ENCODE data around the gene GAPVD1. TPM values are rescaled to one million over a fixed set of nuclear protein-coding genes. Genes with fewer than 3 reads are reported as not detected.

Gene GAPVD1
- total RNA-seq, 2 experiments from 2014 or later: 29.6 to 44.5 TPM

DNA sequence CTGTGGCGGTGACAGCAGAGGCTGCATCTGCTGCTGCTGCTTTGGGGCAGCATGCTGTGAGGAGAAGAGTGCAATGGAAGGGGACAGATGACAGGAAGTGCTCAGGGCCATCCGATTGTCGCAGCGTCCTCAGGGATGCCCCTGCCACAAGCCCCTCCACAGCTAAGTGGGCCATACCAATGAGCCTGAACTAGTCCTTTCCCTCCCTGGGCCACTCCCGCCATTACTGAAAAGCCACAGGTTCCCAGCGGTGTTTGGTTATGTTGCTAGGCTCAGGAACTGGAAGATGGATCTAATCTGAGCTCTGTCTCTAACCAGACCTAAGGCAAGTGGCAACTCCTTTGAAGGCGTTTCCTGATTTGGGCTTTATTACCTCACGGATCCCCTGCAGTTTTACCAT, 109.2 kb downstream of the GAPVD1 start:
- H3K79me2 ChIP-seq (ENCODE audit: insufficient read depth, low read depth, low read length): no peaks in the 10 kb centered on the region
- no peaks in the 10 kb centered on the region for H3K9me2 ChIP-seq (ENCODE audit: insufficient read depth, low read length)
- no peak overlapping the region for H2AFZ ChIP-seq (ENCODE audit: low read length)
- H4K20me1 ChIP-seq (ENCODE audit: insufficient read depth, low read length): no peaks in the 10 kb centered on the region
- intact Hi-C loops (cut with micrococcal nuclease; ENCODE audit: unreplicated experiment): loop anchor here (5.0 to 10.0 kb wide), 4 partner anchors 128 to 756 kb away; partner anchors contain the start of genes HSPA5 and WDR38
- DNase-seq (ENCODE audit: low spot score): no peak
- H3K27ac ChIP-seq (ENCODE audit: low read depth, low read length, poor library complexity, severe bottlenecking): no peak overlapping the region
- TF ChIP-seq EZH2phosphoT487 (IDR thresholded peaks at IDR 0.05; ENCODE audit: borderline replicate concordance, low read depth, low read length) (no peak), CTCF (conservative IDR thresholded peaks at IDR 0.05; ENCODE audit: low read length) (no peak)
- ChIA-PET CTCF (ENCODE audit: unreplicated experiment) (no interaction called here), POLR2A (interaction anchor here (1.1 kb wide), 1 partner anchor 8 kb away, joined by 4 read pairs; no protein-coding TSS in a partner anchor)
- H3K4me3 ChIP-seq (ENCODE audit: low read depth, low read length, poor library complexity, severe bottlenecking): no peak overlapping the region
- no peaks in the 10 kb centered on the region for H3K36me3 ChIP-seq (ENCODE audit: insufficient read depth, low read length)
- no peaks in the 10 kb centered on the region for H3K9me3 ChIP-seq (ENCODE audit: low read length)
- peaks cover 7% of the 10 kb centered on the region for H3K4me1 ChIP-seq (ENCODE audit: insufficient read depth, low read length, poor library complexity, severe bottlenecking)
- no TSS peak for BruUV-seq (replicated peaks)
- no peak overlapping the region for H3K4me2 ChIP-seq (ENCODE audit: low read length)

DNA sequence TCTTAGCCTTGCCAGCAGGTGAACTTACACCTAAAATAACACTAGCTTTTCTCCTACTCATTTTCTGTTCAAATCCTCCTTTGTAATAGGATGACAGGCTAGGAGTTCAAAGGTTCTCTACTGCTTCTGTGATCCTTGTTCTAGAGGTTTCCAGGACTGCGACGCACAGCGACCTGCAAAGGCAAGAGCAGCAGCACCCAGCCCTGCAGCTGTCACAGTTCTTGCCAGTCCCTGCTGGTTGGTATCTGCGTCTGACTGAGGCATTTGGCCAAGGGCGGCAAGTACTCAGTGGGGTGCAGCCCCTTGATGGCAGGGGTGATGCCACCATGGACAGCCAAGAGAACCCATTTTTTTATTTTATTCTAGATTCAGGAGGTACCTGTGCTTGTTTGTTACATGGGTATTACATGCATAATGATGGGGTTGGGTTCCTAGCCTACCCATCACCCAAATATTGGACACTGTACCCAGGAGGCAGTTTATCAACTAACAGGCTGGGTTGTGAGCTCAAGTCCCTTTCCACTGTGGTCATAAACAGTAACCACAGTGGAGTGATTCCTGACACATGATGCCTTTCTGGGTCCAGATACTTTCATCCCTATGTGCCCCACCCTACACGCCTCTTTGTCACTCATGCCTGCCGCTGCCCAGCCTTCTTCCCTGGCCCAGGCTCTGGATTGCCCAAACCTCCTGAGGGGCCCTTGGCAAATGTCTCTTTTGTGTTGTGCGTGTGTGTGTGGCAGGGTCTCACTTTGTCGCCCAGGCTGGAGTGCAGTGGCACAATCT, 111.0 kb downstream of the GAPVD1 start:
- Histone ChIP-seq H2AFZ (ENCODE audit: low read length) (no peak overlapping the region), H3K4me1 (ENCODE audit: insufficient read depth, low read length, poor library complexity, severe bottlenecking) (peaks cover 7% of the 10 kb centered on the region), H3K4me3 (ENCODE audit: low read depth, low read length, poor library complexity, severe bottlenecking) (no peak overlapping the region), H3K4me2 (ENCODE audit: low read length) (no peak overlapping the region), H3K79me2 (ENCODE audit: insufficient read depth, low read depth, low read length) (no peaks in the 10 kb centered on the region), H3K9me2 (ENCODE audit: insufficient read depth, low read length) (no peaks in the 10 kb centered on the region), H3K36me3 (ENCODE audit: insufficient read depth, low read length) (no peaks in the 10 kb centered on the region), H3K9me3 (ENCODE audit: low read length) (no peaks in the 10 kb centered on the region), H3K27ac (ENCODE audit: low read depth, low read length, poor library complexity, severe bottlenecking) (no peak overlapping the region), H4K20me1 (ENCODE audit: insufficient read depth, low read length) (no peaks in the 10 kb centered on the region)
- TF ChIP-seq CTCF (conservative IDR thresholded peaks at IDR 0.05; ENCODE audit: low read length) (no peak), EZH2phosphoT487 (IDR thresholded peaks at IDR 0.05; ENCODE audit: borderline replicate concordance, low read depth, low read length) (no peak)
- intact Hi-C loops (cut with micrococcal nuclease; ENCODE audit: unreplicated experiment): loop anchor here (5.0 to 10.0 kb wide), 4 partner anchors 130 to 758 kb away; partner anchors contain the start of genes HSPA5 and WDR38
- ChIA-PET CTCF (ENCODE audit: unreplicated experiment) (no interaction called here), POLR2A (interaction anchor here (0.7 kb wide), 1 partner anchor 110 kb away, joined by 3 read pairs; no protein-coding TSS in a partner anchor)
- no peak for DNase-seq (ENCODE audit: low spot score)
- BruUV-seq (replicated peaks): no TSS peak

All from OCI-LY7 (cell line).